ENCODE data around the gene GJB3.
A peak's percentile ranks its signal among the peaks of the same experiment; 100 is the strongest.
"Not testable (repeated sequence)": the region's sequence is repeated elsewhere in the genome, so short reads cannot be mapped to it uniquely, and the experiment has no call there.

Gene GJB3

DNA sequence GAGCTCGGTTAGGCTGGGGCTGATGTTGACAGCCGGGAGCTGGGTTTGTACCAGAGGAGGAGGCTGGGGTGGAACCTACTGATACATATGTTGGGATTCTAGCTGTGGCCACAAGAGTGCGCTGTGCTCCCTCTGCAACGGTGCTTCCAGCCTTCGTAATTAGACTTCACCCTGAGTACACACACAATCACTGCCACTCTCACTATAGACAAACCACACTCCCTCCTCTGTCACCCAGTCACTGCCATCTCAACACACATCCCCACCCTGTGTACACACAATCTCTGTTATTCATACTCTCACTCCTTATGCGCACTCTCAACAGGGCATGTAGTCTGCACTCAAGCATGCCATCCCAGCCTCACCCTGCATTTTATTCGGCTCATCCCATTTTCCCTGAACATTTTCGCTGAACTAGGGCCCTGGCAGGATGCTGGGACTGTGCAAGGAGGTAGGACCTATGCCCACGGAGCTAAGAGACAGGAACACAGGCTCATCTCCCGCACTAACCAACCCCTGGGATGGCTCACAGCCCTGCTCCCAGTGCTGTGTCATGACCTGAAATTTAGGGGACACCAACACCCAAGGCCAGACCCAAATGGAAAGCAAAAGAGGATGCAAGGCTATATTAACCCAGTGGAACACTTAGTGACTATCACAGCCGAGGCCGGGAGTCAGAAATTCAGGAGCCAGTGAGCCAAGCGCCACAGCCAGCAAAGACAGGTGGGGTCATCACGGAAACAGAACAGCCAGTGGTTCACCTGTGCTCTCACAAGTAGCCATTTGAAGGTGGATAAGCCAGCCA, 5.7 kb downstream of the GJB3 start:
- DNase-seq: peak; percentile 65 to 81

DNA sequence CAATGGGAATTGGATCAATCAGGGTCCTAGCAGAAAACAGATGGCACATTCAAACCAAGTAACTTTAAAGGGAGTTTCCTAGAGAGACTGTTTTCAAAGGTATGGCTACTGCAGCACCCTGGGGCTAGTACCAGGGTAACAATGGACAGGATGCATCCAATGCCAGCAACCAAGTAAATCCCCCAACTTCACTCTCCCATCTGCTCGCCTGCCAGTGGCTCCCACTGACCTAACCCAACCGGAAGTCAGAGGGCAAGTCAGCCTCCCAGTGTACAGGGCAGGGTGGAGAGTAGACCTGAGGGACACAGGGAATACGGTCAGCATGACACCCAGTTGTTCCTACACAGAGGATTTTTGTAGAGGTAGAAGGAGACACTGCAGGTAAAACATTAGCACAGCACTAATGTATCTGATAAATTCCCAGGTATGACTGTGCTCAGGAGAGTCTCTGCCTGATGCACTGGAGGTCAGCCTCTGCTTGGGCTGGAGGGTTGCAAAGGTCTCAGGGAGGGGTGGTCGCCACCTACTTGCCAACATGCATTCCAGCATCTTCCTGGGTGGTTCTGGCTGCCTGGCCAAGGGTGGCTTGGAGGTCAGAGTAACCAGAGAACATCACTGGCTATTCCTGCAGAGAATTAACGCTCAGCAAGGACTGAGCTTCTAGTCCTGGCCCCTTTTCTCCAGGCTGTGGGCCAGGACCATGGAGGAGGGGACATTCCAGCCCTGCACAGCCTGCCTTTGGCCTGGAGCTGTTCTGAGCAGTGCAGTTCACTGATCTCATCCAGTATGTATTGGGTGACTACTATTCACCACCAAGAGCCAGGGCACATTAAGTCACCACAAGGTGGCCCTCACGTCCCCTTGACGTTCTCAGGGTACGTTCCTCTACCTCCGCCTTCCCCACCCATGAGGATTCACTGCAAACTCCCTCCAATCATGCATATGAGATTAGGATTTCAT, 6.7 kb downstream of the GJB3 start:
- DNase-seq: peak; percentile 45 to 59

DNA sequence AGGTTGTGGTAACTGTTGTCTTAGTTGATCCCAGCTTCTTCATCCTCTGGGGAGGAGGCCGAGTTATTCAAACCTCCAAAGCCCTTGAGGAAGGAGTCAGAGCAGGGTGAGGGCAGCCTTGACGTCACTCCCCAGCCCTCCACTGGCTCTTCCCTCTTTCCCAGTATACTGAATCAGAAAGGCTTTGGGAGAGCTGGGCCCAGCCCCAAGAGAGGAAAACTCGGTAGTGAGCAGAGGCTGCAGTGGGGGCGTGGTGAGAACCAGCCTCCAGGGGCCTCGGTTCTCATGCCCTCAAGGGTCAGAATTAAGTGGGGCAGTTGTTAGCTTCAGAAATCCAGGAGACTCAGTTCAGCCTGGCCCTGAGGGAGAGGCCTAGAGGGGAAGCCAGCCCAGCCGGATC, 10.0 kb downstream of the GJB3 start:
- no peak for DNase-seq

GRCh38 chr1:34792424-34792823, 11.4 kb downstream of the GJB3 start:
- no peak for DNase-seq

DNA sequence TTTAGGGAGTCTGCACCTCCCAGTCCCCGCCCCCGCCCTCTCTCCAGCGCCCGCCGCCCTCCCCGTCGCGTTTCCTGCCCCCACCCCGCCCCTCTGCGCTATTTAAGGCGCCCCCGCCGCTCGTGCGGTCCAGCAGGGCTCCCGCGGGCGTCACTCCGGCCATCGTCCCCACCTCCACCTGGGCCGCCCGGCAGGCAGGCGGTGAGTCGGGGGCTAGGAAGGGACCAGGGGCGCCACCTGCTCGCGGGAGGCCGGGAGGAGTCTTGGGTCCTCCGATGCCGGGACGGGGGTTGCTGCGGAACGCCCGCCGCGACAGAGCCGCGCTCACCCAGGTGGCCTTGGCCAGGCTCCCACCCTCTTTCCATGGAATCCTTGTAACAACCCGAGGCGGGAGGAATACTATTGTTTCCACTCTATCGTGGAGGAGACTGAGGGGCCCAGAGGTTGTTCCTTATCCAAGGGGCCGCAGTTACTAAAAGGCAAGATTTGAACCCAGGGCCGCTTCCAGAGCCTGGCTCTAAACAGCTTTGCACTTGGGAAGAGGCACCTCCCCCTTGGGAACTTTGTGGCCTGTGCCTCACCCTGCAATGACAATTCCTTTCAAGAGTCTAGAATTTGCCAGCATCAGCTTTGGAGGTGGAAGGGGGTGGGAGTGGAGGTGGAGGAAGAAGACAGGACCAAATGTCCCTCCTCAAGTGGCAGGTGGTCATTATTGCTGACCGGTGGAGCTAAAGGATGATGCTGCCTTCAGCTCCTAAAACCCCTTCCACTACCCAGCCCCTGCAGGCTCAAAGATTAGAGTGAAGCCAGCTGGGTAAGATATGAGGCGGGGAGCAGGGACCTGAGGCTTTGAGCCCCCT, 12.1 kb downstream of the GJB3 start, which contains the start of gene GJA4:
Gene GJA4, plus strand, starts transcription at position 132 of the 860 bp plus-strand sequence. CDS start 1,215 bp downstream, outside the sequence.
- no peak for DNase-seq

DNA sequence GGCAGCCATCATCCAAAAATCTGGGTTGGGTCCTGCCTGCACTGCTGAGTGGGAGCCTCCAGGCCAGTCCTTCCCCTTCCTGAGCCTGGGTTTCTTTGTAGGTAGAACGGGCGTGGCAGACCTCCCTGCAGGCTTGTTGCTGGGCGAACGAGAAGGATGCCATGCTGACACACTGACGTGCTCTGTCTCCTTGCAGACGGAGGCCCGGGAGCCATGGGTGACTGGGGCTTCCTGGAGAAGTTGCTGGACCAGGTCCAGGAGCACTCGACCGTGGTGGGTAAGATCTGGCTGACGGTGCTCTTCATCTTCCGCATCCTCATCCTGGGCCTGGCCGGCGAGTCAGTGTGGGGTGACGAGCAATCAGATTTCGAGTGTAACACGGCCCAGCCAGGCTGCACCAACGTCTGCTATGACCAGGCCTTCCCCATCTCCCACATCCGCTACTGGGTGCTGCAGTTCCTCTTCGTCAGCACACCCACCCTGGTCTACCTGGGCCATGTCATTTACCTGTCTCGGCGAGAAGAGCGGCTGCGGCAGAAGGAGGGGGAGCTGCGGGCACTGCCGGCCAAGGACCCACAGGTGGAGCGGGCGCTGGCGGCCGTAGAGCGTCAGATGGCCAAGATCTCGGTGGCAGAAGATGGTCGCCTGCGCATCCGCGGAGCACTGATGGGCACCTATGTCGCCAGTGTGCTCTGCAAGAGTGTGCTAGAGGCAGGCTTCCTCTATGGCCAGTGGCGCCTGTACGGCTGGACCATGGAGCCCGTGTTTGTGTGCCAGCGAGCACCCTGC, 13.2 kb downstream of the GJB3 start:
- no peak for DNase-seq

- DNase-seq: no peak
Observed at GRCh38 chr1:34794790-34795180, 13.8 kb downstream of the GJB3 start.

DNA sequence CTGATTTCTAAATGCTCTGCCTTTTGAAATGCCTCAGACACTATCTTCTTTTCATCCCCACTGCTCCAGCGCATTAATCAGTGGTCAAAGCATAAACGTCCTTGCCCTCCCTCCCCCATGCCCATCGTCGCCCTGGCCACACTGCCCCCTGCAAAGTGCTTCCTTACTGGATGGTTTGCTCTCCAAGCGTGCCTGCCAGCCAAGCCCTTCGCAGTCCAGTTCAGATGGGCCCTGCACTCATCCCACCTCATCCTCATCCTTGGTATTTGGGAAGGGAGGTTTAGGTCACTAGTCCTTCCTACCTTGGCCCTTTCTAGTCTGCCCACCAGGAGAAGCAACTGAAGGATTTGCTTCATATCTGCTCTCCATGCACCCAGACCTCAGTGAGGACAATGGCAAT, 14.9 kb downstream of the GJB3 start:
- no peak for DNase-seq

GRCh38 chr1:34796990-34797389, 16.0 kb downstream of the GJB3 start:
- DNase-seq: no peak

GRCh38 chr1:34800214-34800613, 19.2 kb downstream of the GJB3 start:
- DNase-seq: no peak

- no peak for DNase-seq
Observed at GRCh38 chr1:34803770-34804169, 22.8 kb downstream of the GJB3 start.

GRCh38 chr1:34806396-34806795, 25.4 kb downstream of the GJB3 start:
- no peak for DNase-seq

DNA sequence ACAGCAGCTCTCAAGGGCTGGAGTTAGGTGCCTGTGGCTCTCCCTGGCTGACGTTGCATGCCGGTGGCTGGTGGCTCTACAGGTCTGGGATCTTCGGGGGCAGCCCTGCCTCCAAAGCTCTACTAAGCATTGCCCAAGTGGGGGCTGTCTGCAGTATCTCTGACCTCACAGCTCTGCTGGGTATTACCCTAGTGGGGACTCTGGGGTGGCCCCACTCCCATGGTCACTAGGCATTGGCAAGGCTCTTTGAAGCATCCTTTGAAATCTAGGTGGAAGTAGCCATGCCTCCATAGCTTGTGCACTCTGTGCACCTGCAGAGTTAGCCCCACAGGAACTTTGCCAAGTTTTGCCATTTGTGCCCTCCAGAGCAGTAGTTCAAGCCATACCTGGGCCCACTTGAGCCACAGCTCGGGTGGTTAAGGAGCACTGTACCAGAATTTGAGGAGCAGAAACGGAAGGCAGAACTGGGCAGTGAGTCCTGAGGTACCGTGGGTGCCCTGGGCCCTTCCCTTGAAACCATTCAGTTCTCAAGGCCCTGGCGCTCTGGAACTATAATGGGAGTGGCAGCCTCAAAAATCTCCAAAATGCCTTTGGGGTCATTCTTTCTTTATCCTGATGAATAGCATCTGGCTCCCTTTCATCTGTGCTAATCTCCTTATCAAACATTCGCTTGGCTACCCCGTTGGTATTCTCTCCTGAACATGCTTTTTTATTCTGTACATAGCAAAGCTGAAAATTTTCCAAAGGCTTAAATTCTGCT, 27.2 kb downstream of the GJB3 start:
- no peak for DNase-seq

DNA sequence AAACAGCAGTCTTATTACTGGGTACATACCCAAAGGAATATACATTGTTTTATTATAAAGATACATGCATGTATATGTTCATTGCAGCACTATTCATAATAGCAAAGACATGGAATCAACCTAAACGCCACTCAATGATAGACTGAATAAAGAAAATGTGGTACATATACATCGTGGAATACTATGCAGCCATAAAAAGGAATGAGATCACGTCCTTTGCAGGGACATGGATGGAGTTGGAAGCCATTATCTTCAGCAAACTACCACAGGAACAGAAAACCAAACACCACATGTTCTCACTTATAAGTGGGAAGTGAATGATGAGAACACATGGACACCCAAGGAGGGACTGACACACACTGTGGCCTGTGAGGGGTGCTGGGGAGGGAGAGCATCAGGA, 29.8 kb downstream of the GJB3 start:
- DNase-seq: not testable (repeated sequence)

- no peak for DNase-seq
Observed at GRCh38 chr1:34816332-34816731, 35.3 kb downstream of the GJB3 start.

GRCh38 chr1:34816778-34817177, 35.8 kb downstream of the GJB3 start:
- DNase-seq: no peak

GRCh38 chr1:34818862-34819261, 37.8 kb downstream of the GJB3 start:
- DNase-seq: not testable (repeated sequence)

- DNase-seq: no peak
Observed at GRCh38 chr1:34822202-34822601, 41.2 kb downstream of the GJB3 start.

DNA sequence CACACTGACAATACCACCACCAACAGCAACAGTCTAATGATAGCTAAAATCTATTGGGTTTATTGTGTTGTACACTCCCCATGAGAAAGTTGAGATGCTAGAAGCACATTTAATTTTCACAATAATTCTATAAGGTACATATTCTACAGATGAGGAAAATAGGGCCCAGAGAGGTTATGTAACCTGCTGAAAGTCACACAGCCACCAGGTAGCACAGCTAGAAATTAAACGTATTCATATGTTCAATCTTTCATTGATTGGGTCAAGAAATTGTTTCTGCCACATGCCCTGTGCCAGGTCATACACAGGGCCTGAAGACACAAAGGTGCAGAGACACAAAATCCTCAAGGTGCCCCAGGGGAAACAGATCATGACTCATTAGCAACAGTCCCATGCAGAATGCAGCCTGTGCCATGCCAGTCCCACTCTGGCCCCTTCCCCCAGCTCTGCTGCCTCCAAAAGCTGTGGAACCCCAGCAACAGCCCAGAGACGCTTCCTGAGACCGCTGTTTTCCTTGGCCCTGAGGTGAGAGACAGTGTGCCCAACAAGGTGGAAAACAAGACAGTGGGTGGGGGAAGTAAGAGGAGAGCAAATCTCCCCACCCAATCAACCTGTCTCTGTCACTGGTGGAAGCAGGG, 43.9 kb downstream of the GJB3 start:
- no peak for DNase-seq

DNA sequence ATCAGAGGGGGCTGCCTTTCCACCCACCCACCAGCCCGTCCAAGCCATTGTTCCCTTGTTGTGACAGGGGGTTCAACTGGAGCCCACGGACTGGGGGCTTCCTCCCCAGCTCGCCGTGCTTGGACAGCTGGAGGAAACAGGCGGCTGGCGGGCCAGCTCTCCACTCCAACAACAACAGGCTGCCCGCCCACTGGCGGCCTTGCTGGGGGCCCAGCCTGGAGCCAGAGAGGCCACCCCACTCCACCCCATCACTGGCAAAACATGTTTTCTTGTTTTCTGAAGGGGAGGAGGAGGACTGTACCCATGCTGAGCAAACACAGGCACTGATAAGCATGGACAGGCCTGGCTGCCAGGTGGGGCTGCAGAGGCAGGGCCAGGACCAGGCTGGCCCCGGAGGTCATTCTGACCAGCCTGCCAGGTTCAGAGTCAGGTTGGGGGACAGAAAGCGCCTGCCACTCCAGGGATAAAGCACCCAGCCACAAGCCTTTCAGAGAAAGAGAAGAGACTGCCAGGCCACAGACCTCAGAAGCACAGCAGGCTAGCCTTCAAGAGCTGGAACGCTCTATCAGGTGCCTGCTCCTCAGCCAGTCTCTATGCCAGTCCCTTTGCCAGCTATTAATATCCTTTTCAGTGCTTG, 44.6 kb downstream of the GJB3 start:
- DNase-seq: no peak

All from Kasumi-1 (cell line).